ENCODE data around the gene PCCA. TPM values are rescaled to one million over a fixed set of nuclear protein-coding genes. Genes with fewer than 3 reads are reported as not detected.

PCCA gene
- polyA plus RNA-seq, 2 of the 4 experiments (the other 2 are of a cell fraction) = 13.2 to 13.7 TPM

- Histone ChIP-seq H3K4me2 (no peak overlapping the region), H3K4me1 (no peaks in the 10 kb centered on the region), H3K4me3 (no peak overlapping the region), H3K27ac (no peak overlapping the region), H3K9me3 (no peaks in the 10 kb centered on the region)
- DNase-seq (ENCODE audit: low read depth in 1 of 2, low spot score in 1 of 2) = no peak
- ChIA-PET CTCF (no interaction called here), POLR2A (no interaction called here)
- TF ChIP-seq NR3C1 (IDR thresholded peaks at IDR 0.05) (no peak), FOSB (CRISPR knock-in tag; IDR thresholded peaks at IDR 0.05) (no peak), RCOR1 (IDR thresholded peaks at IDR 0.05; ENCODE audit: low read depth, low read length) (no peak), EHF (CRISPR knock-in tag; IDR thresholded peaks at IDR 0.05) (no peak), ESRRA (IDR thresholded peaks at IDR 0.05; ENCODE audit: borderline replicate concordance, low read length) (no peak), BHLHE40 (IDR thresholded peaks at IDR 0.05; ENCODE audit: low read depth, low read length) (no peak), CEBPB (IDR thresholded peaks at IDR 0.05) (no peak), RARB (CRISPR knock-in tag; IDR thresholded peaks at IDR 0.05) (no peak), JUN (IDR thresholded peaks at IDR 0.05) (no peak), MAFK (IDR thresholded peaks at IDR 0.05; ENCODE audit: partially characterized antibody) (no peak), NFE2L2 (conservative IDR thresholded peaks at IDR 0.05; ENCODE audit: low read length) (no peak), TFCP2L1 (CRISPR knock-in tag; IDR thresholded peaks at IDR 0.05) (no peak), PBX3 (IDR thresholded peaks at IDR 0.05) (no peak), FOXS1 (CRISPR knock-in tag; IDR thresholded peaks at IDR 0.05) (no peak), HOXB5 (CRISPR knock-in tag; IDR thresholded peaks at IDR 0.05) (no peak)
- 95% methylated on average over 1 of the region's 1 CpG for WGBS (ENCODE audit: missing lambda C conversion rate)
- FAIRE-seq = no peak
- ATAC-seq = no peak
Measured at GRCh38 chr13:100197116-100197515, 108.2 kb downstream of the PCCA start.

- no peak for ATAC-seq
- TF ChIP-seq RAD21 (conservative IDR thresholded peaks at IDR 0.05 in 1 of 2, IDR thresholded peaks at IDR 0.05 in 1 of 2) (no peak), HOXA7 (CRISPR knock-in tag; IDR thresholded peaks at IDR 0.05) (no peak), MYC (IDR thresholded peaks at IDR 0.05; ENCODE audit: borderline replicate concordance, low read length) (no peak), MAX (IDR thresholded peaks at IDR 0.05) (no peak)
- Histone ChIP-seq H3K4me2 (no peak overlapping the region), H3K4me1 (no peaks in the 10 kb centered on the region), H3K27ac (no peak overlapping the region), H3K9me3 (0 out of 3 replicates have a peak, but pooled peaks cover 2% of the 10 kb centered on the region), H3K4me3 (no peak overlapping the region)
- ChIA-PET POLR2A (no interaction called here), CTCF (no interaction called here)
- WGBS (ENCODE audit: missing lambda C conversion rate) = 78% methylated on average over 5 of the region's 5 CpGs
- no peak for FAIRE-seq
- DNase-seq (ENCODE audit: low read depth in 1 of 2, low spot score in 1 of 2) = no peak
Measured at GRCh38 chr13:100197591-100198365, 108.9 kb downstream of the PCCA start.

GRCh38 chr13:100203696-100204367 lies 114.9 kb downstream of the PCCA start:
- no peak for TF ChIP-seq JUNB (IDR thresholded peaks at IDR 0.05)
- no peak for TF ChIP-seq ESRRA (IDR thresholded peaks at IDR 0.05; ENCODE audit: borderline replicate concordance, low read length)
- no peak for TF ChIP-seq CTCF (IDR thresholded peaks at IDR 0.05)
- TF ChIP-seq RAD21 (conservative IDR thresholded peaks at IDR 0.05 in 1 of 2, IDR thresholded peaks at IDR 0.05 in 1 of 2) = no peak
- no peak for TF ChIP-seq GATA3 (IDR thresholded peaks at IDR 0.05; ENCODE audit: borderline replicate concordance)
- TF ChIP-seq TP53 (CRISPR knock-in tag; IDR thresholded peaks at IDR 0.05) = no peak
- TF ChIP-seq CHD2 (IDR thresholded peaks at IDR 0.05; ENCODE audit: low read length, partially characterized antibody) = no peak
- no peak for TF ChIP-seq HOXB13 (CRISPR knock-in tag; IDR thresholded peaks at IDR 0.05; ENCODE audit: low read depth)
- TF ChIP-seq E2F6 (IDR thresholded peaks at IDR 0.05; ENCODE audit: borderline replicate concordance, low read depth) = no peak
- Histone ChIP-seq H3K27ac (peak overlapping the region in 1 of 2 experiments; percentile 24; a peak in 1 of 6 replicates), H3K9me3 (0 out of 3 replicates have a peak, but pooled peaks cover 2% of the 10 kb centered on the region), H3K4me3 (no peak overlapping the region), H3K4me1 (0 out of 3 replicates have a peak, but pooled peaks cover 4% of the 10 kb centered on the region), H3K4me2 (no peak overlapping the region)
- no peak for ATAC-seq
- 81% methylated on average over 6 of the region's 6 CpGs for WGBS (ENCODE audit: missing lambda C conversion rate)
- CTCF ChIA-PET = interaction anchor here (1.3 kb wide), 1 partner anchor 24 kb away, joined by 3 read pairs; no protein-coding TSS in a partner anchor
- DNase-seq (ENCODE audit: low read depth in 1 of 2, low spot score in 1 of 2) = no peak
- FAIRE-seq = no peak
- POLR2A ChIA-PET = no interaction called here

Data from A549 (cell line).